SH-SY5Y (cell line): ENCODE data around the gene TCAF1.

ENCODE experiments used
- GATA2 ChIP-seq: IDR thresholded peaks from 2 replicates; pipeline ENCODE4 v1.6.1; 2011; ENCODE audit warnings: mild to moderate bottlenecking, low read depth, low read length
- GATA3 ChIP-seq: IDR thresholded peaks from 2 replicates; pipeline ENCODE4 v1.6.1; 2011; ENCODE audit warnings: low read depth, mild to moderate bottlenecking, low read length, moderate library complexity

DNA sequence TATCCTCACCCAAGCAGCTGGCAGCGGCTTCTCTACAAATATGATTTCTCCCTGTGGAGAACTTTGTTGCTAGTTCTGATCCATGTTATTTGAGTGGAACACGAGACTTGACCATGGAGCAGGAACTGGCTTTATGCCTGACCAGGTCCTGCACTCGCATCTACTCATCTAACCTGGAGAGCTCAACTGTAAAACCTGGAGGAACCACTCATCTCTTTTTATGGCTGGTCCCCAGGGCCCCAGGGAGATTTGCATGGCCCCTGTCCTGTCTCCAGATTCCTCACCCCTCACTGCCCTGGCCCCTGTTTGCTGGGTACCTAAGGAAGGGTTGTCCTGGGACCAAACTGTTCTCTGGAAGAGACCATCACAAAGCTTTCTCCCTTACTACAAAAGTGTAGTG is 16.0 kb downstream of the TCAF1 start:
- TF ChIP-seq GATA3: no peak
- TF ChIP-seq GATA2: no peak
